ENCODE measurements around the gene ATP8B1.

ATP8B1 gene

DNA sequence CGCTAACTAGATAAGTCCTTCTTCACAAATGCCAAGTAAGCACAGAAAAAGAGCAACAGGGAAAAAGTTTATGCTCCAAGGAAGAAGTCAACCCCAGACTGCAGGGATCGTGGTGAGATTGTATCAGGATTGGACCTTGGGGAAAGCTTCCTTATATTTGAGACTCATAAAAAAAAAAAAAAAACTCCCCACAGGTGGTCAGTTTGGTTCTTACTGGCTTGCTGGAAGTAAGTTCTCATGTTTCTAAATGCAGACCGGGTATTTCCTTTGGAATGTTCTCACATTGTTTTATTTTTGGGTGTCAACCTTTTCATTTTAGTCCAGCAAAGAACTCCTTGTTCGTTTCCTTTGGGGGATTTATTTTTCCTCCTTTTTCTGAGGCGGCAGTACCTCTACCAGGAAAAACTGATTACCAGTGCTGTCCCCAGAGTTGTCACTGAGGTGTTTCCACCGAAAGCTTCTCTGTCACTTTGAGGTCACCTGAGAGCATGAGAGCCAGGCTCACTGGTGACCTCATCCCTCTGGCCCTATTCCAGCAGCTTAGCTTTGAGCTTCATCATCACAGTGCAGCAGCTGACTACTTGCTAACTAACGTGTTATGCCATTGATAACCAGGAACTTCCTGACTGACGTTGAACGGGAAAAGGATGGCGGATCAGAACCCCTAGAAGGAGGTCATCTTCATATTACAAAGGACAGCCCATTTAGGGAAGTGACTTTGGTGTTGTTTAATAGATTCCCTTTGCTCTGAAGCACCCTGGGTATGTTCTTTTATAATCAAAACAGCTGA, 16.8 kb upstream of the ATP8B1 start:
- no peak for FAIRE-seq
- DNase-seq (ENCODE audit: insufficient read length, low spot score): peak; percentile 52

DNA sequence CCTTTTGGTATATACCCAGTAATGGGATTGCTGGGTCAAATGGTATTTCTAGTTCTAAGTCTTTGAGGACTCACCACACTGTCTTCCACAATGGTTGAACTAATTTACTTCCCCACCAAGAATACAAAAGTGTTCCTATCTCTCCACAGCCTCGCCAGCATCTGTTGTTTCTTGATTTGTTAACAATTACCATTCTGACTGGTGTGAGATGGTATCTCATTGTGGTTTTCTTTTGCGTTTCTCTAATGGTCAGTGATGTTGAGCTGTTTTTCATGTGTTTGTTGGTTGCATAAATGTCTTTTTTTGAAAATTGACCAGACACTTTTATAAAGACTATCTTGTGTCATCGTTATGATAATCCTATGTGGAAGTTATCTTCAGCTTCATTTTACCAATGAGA, 16.0 kb upstream of the ATP8B1 start:
- FAIRE-seq (no peak), DNase-seq (ENCODE audit: insufficient read length, low spot score) (no peak)

DNA sequence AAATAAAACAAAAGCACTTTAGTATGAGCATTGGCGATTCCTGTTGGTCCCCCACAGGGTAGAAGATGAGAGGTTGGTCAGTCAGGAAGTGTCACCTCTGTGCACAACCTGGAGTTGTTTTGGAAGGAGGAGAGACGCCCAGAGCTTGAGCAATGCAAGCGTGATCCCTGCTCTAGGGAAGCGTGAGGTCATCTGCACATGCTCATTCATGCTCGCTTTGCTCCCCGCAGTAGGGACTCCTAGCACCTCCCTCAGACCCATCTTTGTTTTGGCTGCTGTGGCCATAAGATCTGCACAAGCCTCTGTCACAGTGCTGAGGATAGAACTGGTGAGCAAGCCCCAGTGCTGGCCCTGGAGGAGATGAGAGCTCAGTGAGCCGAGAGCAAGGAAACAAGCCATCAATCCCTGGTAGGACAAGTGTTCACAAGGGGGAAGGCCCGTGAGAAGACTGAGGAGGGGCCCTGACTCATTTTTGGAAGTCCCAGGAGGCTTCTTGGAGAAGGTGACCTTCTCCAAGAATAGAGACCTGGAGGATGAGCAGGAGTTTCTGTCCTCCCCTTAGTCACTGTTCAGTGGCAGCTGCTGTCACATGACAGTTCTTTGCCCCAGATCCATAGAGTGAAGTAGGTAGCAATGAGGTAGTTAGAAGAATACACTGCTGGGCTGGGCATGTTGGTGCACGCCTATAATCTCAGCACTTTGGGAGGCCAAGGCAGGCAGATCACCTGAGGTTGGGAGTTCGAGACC, 13.3 kb upstream of the ATP8B1 start:
- no peak for FAIRE-seq

DNA sequence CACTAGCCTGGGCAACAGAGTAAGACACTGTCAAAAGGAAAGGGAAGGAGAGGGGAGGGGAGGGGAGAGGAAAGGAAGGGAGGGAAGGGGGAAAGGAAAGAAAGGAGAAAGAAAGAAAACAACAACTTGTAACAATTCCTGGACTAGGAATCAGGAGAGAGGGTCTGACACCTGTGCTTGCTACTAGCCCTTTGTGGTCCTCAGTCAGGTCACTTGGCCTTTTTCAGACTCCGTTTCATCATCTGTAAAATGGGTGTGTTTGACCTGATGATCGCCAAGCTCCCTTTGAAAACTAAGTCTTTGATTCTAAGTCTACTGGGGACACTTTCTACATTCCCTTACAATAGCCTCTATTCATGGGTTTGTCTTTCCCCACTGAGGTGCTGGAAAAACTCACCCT, 11.4 kb upstream of the ATP8B1 start:
- FAIRE-seq (no peak), DNase-seq (ENCODE audit: insufficient read length, low spot score) (no peak)

More for the DNA sequence above, 13.3 kb upstream of the ATP8B1 start:
- DNase-seq (ENCODE audit: insufficient read length, low spot score): no peak

DNA sequence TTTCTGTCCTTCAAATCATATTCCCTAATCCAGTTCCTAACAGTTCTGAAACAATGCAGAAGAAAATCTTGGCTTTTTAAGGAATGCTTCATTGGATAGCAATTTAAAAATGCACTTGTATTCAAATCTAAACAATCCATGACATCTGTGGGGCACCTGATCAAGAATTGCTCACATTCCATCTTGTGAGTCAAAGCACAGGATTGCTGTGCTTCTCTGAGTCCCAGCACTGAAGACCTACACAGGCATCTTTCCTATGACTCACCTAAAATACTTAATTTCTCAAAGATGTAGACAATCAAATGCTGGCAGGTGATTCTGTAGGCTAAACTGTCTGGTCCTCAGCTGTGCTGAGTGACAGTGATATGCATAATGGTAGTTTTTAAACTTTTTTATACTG, 10.1 kb upstream of the ATP8B1 start:
- FAIRE-seq: no peak
- DNase-seq (ENCODE audit: insufficient read length, low spot score): peak; percentile 38

DNA sequence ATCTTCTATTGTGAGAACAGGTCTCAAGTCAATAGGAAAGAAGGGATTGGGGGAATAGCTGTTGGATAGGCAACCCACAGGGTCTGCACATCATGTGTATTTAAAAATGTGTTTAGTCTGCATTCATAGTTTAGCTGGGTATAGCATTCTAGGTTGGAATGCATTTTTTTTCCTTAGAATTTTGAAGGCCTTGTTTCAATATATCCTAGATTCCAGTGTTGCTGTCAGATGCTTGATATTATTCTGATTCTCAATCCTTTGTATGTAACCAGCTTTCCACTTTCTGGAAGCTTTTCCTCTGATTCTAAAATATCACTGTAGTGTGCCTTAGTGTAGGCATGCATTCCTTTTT, 9.0 kb upstream of the ATP8B1 start:
- DNase-seq (ENCODE audit: insufficient read length, low spot score) (no peak), FAIRE-seq (no peak)

DNA sequence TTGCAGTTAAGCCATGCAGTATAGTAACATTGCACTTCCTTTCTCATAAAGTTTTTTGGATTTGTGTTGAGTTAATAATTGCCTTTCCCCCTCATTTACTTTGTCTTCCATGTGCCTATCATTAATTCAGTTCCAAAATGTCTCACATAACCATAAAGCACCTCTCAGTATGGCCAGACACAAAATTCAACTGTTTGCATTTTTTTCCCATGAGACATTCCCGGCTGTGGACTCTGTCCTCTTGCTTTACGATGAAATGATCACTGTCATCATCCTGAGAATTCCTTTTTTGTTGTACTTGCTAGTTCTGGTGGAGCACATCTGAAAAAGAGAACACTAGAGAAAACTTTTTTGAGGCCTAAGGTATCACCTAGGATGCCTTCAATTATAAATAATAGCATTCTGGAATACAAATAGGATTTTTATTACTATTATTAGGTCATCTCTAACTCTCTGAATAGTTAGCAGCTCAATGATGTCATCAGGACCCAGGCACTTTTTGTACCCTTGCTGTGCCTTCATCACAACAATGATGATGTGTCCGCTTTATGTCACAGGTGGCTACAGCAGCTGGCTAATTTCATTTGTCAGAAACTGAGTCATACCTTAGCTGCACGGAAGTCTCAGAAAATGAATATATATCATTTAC, 8.5 kb upstream of the ATP8B1 start:
- no peak for DNase-seq (ENCODE audit: insufficient read length, low spot score)
- no peak for FAIRE-seq

DNA sequence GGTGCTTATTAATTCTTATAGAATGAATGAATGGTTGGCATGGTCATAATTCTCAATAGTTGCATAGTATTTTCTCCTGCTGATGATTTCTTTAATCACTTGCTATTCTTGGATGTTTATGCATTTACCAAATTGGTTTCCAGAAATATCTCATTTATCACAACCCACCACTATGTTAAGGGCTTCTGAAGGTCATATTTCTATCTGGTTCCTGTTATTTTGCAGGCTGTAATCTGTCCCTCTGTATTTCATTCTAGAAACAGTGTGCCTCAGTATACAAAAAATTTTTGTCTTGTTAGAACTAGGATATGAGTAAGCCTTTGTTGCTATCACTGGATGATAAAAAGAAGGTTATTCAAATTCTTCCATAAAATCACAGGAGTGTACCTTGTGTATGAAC, 6.1 kb upstream of the ATP8B1 start:
- DNase-seq (ENCODE audit: insufficient read length, low spot score): no peak
- FAIRE-seq: no peak

DNA sequence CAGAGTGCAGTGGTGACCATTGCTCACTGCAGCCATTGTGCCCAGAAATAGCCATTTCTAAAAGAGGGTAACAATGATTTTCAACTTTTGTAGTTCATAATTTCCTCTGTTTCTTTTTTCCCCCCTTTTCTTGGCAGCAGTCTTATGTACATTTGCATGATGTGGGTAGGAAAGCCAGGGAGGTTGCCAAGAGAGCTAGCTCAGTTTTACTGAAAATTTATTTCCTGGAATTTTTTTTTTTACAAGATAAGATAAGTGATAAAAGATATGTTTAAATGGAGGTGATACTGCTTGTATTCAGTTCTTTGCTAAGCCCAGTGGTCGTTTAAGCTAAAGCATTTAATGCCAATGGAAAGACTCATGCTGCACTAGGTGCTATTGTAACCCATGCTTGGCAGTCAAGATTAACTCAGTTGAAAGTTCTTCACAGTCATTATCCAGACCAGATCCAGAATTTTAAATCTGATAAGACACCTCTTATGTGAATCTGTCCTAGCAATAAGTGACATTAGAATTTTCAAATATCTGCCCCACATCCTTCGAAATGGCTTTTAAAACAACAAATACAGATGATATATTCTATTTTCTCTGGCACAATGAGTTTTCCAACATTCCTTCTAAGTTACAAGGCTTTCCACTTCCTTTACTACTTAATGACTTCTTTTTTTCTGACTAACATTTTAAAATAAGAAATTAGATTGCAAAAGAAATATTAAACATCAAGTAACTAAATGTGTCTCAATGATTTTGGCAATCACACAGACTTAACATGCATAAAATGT, 4.4 kb upstream of the ATP8B1 start:
- FAIRE-seq: no peak
- DNase-seq (ENCODE audit: insufficient read length, low spot score): no peak

DNA sequence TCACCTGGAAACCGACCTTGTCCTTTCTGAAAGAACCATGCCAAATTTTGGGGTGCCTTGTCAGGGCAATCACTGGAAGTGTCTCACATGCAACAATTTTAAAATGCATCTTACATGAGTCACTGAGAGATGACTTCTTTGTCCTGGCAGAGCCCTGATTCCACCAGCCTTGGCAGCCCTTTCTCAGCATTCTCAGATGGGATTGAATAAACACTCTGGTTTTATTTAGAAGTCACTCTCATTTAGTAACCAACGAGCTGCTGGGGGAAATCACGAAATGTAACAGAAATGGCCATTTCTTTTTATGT, 3.8 kb upstream of the ATP8B1 start:
- DNase-seq (ENCODE audit: insufficient read length, low spot score): peak; percentile 28
- no peak for FAIRE-seq

DNA sequence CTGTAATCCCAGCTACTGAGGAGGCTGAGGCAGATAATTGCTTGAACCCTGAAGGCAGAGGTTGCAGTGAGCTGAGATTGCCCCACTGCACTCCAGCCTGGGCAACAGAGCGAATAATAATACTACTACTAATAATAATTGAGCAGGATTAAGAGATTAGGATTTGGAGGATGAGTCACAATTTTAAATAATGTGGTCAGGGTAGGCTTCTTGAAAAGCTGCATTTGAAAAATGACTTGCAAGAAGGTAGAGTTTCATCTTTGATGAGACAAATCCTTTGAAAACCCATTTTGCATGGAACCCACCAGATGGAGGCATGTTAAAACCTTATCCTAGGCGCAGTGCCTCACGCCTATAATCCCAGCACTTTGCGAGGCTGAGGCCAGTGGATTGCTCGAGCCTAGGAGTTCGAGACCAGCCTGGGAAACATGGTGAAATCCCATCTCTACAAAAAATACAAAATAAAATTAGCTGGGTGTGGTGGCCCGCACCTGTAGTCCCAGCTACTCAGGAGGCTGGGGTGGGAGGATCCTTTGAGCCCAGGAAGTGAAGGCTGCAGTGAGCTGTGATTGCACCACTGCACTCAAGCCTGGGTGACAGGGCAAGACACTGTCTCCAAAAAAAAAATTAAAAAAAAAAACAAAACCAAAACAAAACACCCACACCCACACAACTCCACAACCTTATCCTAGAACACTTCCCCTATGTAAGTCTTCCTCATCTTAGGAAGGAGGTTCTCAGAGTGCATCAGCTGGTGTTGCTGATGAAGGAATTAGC, 3.3 kb upstream of the ATP8B1 start:
- DNase-seq (ENCODE audit: insufficient read length, low spot score): no peak
- no peak for FAIRE-seq

DNA sequence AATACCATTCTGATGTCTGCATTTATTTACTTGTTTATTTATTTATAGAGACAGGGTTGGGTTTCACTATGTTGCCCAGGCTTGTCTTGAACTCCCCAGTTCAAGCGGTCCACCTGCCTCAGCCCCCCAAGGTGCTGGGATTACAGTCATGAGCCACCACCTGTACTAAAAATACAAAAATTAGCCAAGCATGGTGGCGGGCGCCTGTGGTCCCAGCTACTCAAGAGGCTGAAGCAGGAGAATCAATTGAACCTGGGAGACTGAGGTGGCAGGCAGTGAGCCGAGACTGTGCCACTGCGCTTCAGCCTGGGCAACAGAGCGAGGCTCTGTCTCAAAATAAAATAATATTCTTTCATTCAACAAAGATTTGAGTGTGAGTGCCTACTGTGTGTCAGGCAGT, 2.0 kb upstream of the ATP8B1 start:
- DNase-seq (ENCODE audit: insufficient read length, low spot score): no peak
- no peak for FAIRE-seq

DNA sequence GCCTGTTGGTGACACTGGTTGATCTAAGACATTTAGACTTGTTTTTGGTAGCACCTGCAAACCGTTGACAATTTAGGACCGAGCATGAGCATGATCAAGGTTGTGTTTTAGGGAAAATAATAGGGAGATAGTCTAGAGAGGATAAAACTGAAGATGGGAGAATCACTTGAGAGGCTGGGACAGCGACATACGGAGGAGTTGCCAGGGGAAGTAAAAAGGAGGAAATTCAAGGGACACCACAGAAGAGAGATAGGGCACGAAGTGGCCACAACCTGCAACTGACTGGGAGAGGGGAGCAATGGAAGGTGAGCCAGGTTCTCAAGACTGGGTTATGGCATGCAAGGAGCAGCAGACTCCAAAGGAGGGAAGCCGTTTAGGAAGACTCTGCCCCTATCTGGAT, 1.4 kb upstream of the ATP8B1 start:
- DNase-seq (ENCODE audit: insufficient read length, low spot score): no peak
- no peak for FAIRE-seq

DNA sequence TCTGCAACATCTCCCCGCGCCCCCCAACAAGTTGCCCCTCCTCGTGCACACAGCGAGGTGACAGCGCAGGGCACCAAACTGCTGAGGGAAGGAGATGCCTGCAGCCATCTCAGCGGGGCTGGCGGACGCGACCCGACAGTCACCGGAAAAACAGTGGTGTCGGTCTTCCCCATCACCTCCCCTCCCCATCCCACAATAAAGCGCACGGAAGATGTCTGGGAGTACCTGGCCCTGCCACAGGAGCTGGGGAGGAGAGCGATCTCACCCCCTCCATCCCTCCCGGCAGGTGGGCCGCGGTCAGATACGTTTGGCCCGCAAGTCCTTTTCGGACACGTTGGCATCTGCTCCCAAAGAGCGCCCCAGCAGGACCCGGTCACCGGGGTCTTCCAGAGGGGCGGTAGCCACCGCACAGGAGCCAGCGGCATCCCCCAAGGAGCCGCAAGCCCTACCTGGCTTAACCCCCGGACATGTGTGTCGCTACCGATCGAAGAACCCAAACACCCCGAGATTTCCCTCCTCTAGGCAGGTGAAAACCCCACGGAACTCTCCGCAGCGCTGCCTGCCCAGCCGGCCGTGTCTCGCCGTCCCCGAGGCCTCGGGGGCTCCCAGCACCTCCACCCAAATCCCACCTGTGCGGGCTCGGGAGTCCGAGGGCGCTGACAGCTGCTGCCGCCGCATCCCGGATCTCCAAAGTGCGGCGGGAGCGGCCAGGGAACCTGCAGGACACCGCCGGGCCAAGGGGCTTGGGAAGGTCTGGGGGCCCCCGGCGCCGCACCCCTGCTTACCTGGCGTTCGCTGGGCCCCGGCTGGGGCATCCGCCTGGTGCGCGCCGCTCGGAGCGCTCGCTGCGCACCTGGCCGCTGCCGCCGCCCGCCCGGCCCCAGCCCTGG, 657 bp downstream of the ATP8B1 start:
- DNase-seq (ENCODE audit: insufficient read length, low spot score): no peak
- no peak for FAIRE-seq

DNA sequence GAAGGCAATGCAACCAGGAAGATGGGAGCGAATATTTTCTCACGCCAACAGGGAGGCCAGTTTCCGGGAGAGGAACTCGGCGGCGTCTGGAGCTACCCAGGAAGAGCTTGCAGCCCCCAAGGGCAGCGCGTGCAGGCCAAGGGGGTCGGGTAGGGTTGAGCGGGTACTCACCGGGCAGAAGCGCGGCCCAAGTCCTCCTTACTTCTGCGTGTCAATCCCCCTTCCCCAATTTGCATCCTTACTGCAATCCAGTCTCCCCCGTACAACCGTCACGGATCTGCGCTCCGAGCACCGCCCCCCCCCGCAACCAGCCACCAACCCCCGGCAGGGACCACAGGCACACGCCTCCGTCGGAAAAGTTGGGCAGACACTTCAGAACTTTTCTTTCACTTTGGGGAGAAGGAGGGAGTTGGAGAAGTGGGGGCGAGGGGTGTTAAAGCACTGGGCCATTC, 1.3 kb downstream of the ATP8B1 start:
- no peak for FAIRE-seq
- no peak for DNase-seq (ENCODE audit: insufficient read length, low spot score)

DNA sequence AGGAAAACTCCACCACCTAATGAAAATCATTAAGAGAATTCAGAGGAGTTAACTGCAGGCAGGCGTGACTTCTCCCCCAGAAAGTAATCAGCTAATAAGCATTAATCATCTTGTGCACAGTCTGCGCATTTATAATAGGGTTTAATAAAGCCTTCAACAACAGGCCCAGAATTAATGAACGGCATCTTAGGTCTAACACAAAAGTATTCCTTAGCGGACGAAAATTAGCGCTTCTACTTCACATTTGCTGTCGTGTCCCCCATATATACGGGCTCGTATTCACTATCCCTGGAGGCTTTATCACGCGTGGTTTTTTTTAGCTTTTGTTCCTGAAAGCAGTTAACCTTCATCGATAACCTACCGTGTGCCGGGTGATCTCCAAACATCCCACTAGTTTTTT, 1.8 kb downstream of the ATP8B1 start:
- DNase-seq (ENCODE audit: insufficient read length, low spot score) (no peak), FAIRE-seq (no peak)

DNA sequence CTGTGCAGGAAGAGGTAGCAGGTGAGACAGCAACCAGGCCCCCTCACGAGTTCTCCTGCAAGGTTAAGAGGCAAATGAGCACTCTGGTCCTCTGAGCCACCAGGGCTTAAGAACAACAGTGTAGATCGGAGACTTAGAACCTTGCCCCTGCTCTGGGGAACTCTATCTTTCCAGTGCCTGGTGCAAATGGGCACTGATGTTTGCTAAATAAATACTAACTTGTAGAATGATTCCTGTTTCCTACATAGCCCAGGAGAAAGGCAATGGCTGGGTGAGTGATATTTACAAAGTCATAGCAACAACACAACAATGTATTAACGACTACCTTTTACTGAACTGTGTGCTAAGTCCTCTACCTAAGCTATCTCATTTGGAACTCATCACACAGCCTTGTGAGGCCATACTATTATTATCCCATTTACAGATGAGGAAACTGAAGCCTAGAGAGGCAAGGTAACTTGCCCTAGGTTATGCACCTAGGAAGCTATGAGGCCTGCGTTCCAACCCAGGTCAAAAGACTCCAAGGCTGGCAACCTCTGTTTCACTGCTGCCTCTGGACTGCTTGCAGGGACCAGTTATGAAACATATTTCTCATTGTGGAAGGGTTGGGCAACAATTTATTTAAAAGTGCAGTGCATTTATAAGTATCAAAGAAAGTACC, 4.3 kb downstream of the ATP8B1 start:
- no peak for DNase-seq (ENCODE audit: insufficient read length, low spot score)
- no peak for FAIRE-seq

DNA sequence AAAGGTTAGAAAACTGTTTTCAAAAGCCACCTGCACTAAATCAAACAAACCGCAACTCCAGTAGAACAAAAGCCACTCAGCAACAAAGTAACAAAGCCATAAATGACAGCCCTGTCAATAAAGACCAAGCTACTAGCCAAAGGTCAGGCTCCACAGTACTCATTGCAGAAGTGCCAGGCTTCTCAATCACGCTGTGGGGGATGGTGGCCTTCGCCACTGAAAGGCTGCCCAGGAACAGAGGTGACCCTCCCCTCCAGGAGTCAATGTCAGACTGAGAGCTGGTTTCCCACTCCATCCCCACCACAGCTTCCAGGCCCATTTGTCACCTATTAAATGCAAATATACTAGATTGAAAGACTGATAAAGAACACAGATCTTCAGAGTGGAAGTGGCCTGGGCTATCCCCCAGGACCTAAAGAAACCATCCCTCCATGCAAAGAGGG, 5.9 kb downstream of the ATP8B1 start:
- FAIRE-seq: no peak
- DNase-seq (ENCODE audit: insufficient read length, low spot score): no peak
